Upper lobe of right lung (tissue), 1 donor: Measurements from ENCODE around the gene ABHD12. TPM values are rescaled to one million over a fixed set of nuclear protein-coding genes. Genes with fewer than 3 reads are reported as not detected.
A peak's percentile ranks its signal among the peaks of the same experiment; 100 is the strongest.
"Not testable (repeated sequence)": the region's sequence is repeated elsewhere in the genome, so short reads cannot be mapped to it uniquely, and the experiment has no call there.

Experiments used
- ATAC-seq: fragments of 200-7000 bp; cut with Tn5 transposase; one replicate; pipeline ENCODE4 v1.9.1; 2020; ENCODE audit warnings: mild to moderate bottlenecking, moderate library complexity
- DNase-seq: peaks from one replicate; pipeline ENCODE4 v3.0.0-alpha.2; 2020
- H3K27ac ChIP-seq: fragments of 200-600 bp; one replicate; pipeline ENCODE4 v1.8.0; 2022
- H3K27me3 ChIP-seq: fragments of 200-600 bp; one replicate; pipeline ENCODE4 v1.8.0; 2022; ENCODE audit warnings: mild to moderate bottlenecking
- H3K36me3 ChIP-seq: fragments of 200-600 bp; one replicate; pipeline ENCODE4 v1.8.0; 2022
- H3K4me1 ChIP-seq: fragments of 200-600 bp; one replicate; pipeline ENCODE4 v1.8.0; 2022
- H3K4me3 ChIP-seq: fragments of 200-600 bp; one replicate; pipeline ENCODE4 v1.8.0; 2022; ENCODE audit warnings: mild to moderate bottlenecking
- H3K9me3 ChIP-seq: fragments of 200-600 bp; one replicate; pipeline ENCODE4 v1.8.0; 2022
- intact Hi-C: fragments of 100-400 bp; cut with DNase I; formaldehyde crosslinking; loops from one replicate; pipeline ENCODE4 v1.11.0; 2022
- total RNA-seq: library from RNA; stranded (reverse); fragmentation: NEBNext Ultra II Directional; extraction: Animal tissue kit (Norgen Biotek cat#: 25700); gene quantifications from one replicate; pipeline ENCODE4 v1.2.1, GENCODE V29; 2021
- TF ChIP-seq, protein P1 (sequence below): fragments of 200-600 bp; IDR thresholded peaks from one replicate; pipeline ENCODE4 v1.8.0; 2022; ENCODE audit warnings: antibody characterized with exemption
- donor health status: DM: no; HTN: yes; CAD: no; lungs with severe emphysema.

The ABHD12 gene
- total RNA-seq, 1 donor from 2014 or later, result 45.2 TPM

DNA sequence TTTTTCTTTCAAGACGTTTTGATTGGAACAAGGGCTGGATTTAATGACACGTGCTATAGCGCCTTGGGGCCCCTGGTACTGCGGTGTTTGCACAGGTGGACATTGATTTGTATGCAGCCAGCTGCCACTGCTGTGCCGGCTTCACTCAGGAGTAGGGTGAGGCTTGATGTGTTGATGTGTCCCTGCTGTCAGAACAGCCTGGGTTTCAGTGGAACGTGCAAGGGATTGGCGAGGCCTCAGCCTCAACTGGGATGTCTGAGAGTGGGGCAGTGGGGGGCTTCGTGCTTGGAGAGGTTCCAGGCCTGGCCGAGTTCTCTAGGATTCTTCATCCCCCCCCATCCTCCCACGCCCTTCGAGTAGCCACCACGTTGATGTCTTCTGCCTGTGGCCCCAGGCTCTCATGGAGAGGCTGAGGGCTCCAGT lies 119.8 kb downstream of the ABHD12 start:
- DNase-seq, result peak; percentile 44
- Histone ChIP-seq H3K4me1 (no peaks in the 10 kb centered on the region), H3K9me3 (no peaks in the 10 kb centered on the region), H3K4me3 (no peak overlapping the region), H3K36me3 (peaks cover 59% of the 10 kb centered on the region), H3K27ac (no peak overlapping the region), H3K27me3 (no peaks in the 10 kb centered on the region)
- TF ChIP-seq, protein P1, sequence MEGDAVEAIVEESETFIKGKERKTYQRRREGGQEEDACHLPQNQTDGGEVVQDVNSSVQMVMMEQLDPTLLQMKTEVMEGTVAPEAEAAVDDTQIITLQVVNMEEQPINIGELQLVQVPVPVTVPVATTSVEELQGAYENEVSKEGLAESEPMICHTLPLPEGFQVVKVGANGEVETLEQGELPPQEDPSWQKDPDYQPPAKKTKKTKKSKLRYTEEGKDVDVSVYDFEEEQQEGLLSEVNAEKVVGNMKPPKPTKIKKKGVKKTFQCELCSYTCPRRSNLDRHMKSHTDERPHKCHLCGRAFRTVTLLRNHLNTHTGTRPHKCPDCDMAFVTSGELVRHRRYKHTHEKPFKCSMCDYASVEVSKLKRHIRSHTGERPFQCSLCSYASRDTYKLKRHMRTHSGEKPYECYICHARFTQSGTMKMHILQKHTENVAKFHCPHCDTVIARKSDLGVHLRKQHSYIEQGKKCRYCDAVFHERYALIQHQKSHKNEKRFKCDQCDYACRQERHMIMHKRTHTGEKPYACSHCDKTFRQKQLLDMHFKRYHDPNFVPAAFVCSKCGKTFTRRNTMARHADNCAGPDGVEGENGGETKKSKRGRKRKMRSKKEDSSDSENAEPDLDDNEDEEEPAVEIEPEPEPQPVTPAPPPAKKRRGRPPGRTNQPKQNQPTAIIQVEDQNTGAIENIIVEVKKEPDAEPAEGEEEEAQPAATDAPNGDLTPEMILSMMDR, result no peak
- ATAC-seq, result no peak
- intact Hi-C loops, result no loop called here

DNA sequence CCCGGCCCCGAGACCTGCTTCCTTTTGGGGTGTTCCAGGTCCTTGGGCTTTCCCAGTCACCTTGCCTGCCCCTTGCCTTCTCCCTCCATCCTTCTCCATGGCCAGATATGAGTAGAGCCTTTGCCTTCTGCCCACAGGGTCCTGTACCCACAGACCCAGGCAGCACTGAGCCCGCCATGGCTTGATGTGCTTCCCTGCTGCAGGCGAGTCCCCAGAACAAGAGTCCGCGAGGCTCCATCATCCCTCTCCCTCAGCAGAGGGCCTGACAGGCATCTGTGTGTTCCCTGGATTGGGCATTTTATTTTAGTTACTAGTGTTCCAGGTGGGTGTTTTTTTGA lies 120.8 kb downstream of the ABHD12 start:
- no peak overlapping the region for H3K4me3 ChIP-seq
- TF ChIP-seq, protein P1, result no peak
- ATAC-seq (no peak), DNase-seq (peak; percentile 51)
- H3K9me3 ChIP-seq, result no peaks in the 10 kb centered on the region
- no peaks in the 10 kb centered on the region for H3K4me1 ChIP-seq
- H3K27ac ChIP-seq, result no peak overlapping the region
- peaks cover 53% of the 10 kb centered on the region for H3K36me3 ChIP-seq
- H3K27me3 ChIP-seq, result no peaks in the 10 kb centered on the region
- intact Hi-C loops, result no loop called here

DNA sequence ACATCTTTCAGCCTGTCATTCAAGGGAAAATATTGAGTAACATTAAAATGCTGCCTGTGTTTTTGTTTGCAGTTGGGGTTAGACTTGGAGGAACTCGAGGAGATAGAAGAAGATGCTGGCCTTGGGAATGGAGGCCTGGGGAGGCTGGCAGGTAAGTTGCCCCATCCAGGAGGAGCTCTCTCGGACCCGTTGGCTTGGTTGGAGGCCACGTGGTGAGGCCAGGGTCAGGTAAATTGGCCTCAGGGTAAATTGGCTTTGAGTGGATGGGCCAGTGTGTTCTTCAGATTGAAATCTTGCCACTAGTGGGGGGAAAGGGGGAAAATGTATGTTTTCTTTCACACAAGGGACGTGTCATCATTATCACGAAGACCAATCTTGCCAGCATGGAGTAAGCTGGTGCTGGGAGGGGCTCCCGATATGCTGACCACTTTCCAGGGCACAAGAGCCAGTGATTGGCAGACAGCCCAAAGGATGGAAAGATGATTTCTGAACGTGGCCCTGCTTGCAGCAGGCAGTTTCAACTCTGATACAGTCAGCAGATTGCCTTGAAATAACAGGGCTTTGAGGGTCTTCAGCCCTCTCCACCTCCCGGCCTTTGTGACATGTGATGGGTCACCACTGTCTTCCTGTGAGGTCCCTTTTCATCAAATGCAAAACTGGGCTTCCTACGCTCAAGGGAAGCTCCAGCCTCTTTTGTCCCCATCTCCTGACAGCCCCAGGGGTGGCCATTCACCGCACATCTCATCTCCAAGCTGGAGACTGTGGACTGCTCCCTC lies 121.4 kb downstream of the ABHD12 start:
- no peak overlapping the region for H3K4me3 ChIP-seq
- DNase-seq, result peak; percentile 10
- H3K27me3 ChIP-seq, result no peaks in the 10 kb centered on the region
- no peak for ATAC-seq
- TF ChIP-seq, protein P1, result no peak
- intact Hi-C loops, result no loop called here
- no peak overlapping the region for H3K27ac ChIP-seq
- no peaks in the 10 kb centered on the region for H3K4me1 ChIP-seq
- H3K9me3 ChIP-seq, result no peaks in the 10 kb centered on the region
- H3K36me3 ChIP-seq, result peaks cover 48% of the 10 kb centered on the region

DNA sequence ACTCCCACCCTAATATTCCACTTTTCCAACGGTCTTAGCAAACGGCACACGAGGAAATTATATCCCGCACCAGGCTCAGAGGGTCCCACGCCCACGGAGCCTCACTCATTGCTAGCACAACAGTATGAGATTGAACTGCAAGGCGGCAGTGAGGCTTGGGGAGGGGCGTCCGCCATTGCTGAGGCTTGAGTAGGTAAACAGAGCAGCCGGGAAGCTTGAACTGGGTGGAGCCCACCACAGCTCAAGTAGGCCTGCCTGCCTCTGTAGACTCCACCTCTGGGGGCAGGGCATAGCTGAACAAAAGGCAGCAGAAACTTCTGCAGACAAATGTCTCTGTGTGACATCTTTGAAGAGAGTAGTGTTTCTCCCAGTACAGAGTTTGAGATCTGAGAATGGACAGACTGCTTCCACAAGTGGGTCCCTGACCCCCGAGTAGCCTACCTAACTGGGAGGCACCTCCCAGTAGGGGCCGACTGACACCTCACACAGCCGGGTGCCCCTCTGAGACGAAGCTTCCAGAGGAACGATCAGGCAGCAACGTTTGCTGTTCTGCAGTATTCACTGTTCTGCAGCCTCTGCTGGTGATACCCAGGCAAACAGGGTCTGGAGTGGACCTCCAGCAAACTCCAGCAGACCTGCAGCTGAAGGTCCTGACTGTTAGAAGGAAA lies 129.7 kb downstream of the ABHD12 start:
- DNase-seq, H3K9me3 ChIP-seq, ATAC-seq, H3K4me3 ChIP-seq, H3K27ac ChIP-seq, H3K27me3 ChIP-seq, intact Hi-C loops: not testable (repeated sequence)
- Histone ChIP-seq H3K4me1 (peaks cover 21% of the 10 kb centered on the region), H3K36me3 (peaks cover 23% of the 10 kb centered on the region)

DNA sequence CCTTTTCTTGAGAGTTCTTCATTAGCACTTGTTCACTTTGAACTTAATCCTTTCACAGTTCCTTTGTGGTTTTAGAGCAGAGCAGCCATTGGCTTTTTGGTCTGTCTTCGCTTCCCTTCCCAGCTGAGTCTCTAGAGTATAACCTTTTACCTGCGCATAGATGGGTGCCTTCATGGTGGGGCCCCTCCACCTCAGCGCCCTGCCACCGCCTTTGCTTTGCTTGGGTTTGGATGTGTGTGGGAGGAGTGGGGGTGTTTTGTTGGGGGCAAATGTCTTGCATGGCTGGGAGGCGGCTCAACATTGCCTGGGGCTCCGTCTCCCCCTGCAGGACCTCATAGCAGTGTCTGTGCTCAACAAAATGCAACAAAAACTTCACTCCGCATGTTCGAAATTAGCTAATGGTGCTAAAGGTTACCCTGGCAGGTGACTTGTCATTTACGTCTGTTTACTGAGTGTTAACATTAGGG lies 130.8 kb downstream of the ABHD12 start:
- DNase-seq (no peak), ATAC-seq (no peak)
- Histone ChIP-seq H3K4me3 (no peak overlapping the region), H3K4me1 (peaks cover 29% of the 10 kb centered on the region), H3K27me3 (no peaks in the 10 kb centered on the region), H3K36me3 (peaks cover 23% of the 10 kb centered on the region), H3K9me3 (no peaks in the 10 kb centered on the region), H3K27ac (no peak overlapping the region)
- intact Hi-C loops, result no loop called here
- TF ChIP-seq, protein P1, result no peak

DNA sequence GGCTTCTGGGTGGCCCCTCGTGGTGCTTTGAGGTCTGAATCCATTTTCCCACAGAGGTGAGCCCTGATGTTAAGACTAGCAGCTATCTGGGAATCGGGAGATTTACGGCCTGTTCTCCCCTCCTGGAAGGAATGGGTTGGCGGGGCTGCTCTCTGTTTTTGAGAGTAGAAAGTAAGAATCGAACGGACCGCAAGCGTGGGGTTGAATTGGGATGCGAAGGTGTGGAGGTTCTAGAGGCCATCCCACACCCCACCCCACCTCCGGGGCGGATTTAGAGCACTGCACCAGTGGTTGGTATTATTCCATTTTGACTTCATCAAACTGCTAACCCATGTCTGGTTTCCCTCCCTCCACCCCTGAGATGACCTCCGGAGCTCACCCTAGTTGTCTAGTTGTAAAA lies 131.3 kb downstream of the ABHD12 start:
- ATAC-seq, result no peak
- DNase-seq, result no peak
- TF ChIP-seq, protein P1, result no peak
- intact Hi-C loops, result no loop called here
- Histone ChIP-seq H3K27ac (no peak overlapping the region), H3K9me3 (no peaks in the 10 kb centered on the region), H3K27me3 (no peaks in the 10 kb centered on the region), H3K36me3 (peaks cover 23% of the 10 kb centered on the region), H3K4me1 (peaks cover 29% of the 10 kb centered on the region), H3K4me3 (no peak overlapping the region)
